NCI-H2171 treated with DMSO at 0.1 percent for 48 hours (cell line): ENCODE results near the gene BCL6B.

ENCODE experiments used
- DNase-seq: peaks from one replicate; lab custom pipeline; 2025; lab: John Stamatoyannopoulos, UW

Gene BCL6B

GRCh38 chr17:7010523-7010922, 12.3 kb upstream of the BCL6B start:
- no peak for DNase-seq

- DNase-seq = no peak
Measured at GRCh38 chr17:7011415-7011814, 11.4 kb upstream of the BCL6B start.

GRCh38 chr17:7011942-7012254, 11.0 kb upstream of the BCL6B start:
- DNase-seq = no peak

GRCh38 chr17:7014261-7014994, 8.4 kb upstream of the BCL6B start:
- DNase-seq = peak; percentile 94

GRCh38 chr17:7014995-7015958, 7.6 kb upstream of the BCL6B start:
- no peak for DNase-seq

GRCh38 chr17:7016418-7016817, 6.4 kb upstream of the BCL6B start:
- DNase-seq = no peak

GRCh38 chr17:7016886-7017826, 5.7 kb upstream of the BCL6B start:
- no peak for DNase-seq

- no peak for DNase-seq
Measured at GRCh38 chr17:7017827-7018200, 5.0 kb upstream of the BCL6B start.

- DNase-seq = no peak
Measured at GRCh38 chr17:7018331-7018964, 4.4 kb upstream of the BCL6B start.

GRCh38 chr17:7019367-7019766, 3.5 kb upstream of the BCL6B start:
- no peak for DNase-seq

GRCh38 chr17:7019839-7020519, 2.9 kb upstream of the BCL6B start:
- DNase-seq = peak; percentile 36

- no peak for DNase-seq
Measured at GRCh38 chr17:7020894-7021664, 1.8 kb upstream of the BCL6B start.

- DNase-seq = peak; percentile 20
Measured at GRCh38 chr17:7021993-7022778, 664 bp upstream of the BCL6B start.

GRCh38 chr17:7023576-7024401, 939 bp downstream of the BCL6B start:
- no peak for DNase-seq

- DNase-seq = no peak
Measured at GRCh38 chr17:7024402-7024785, 1.5 kb downstream of the BCL6B start.

GRCh38 chr17:7025245-7025644, 2.4 kb downstream of the BCL6B start:
- no peak for DNase-seq

GRCh38 chr17:7026471-7027115, 3.7 kb downstream of the BCL6B start:
- no peak for DNase-seq

- no peak for DNase-seq
Measured at GRCh38 chr17:7027335-7027734, 4.5 kb downstream of the BCL6B start.
